DOHH2 (cell line): ENCODE data around the gene ELK4.

ENCODE experiments used
- H3F3A ChIP-seq: fragments of 200-600 bp; sonication (generic), shearing (Covaris generic); 2 replicates; pipeline ENCODE4 v1.6.0; 2016; ENCODE audit warnings: antibody characterized with exemption, mild to moderate bottlenecking; ENCODE audit not compliant: control insufficient read depth, insufficient read depth
- H3K27ac ChIP-seq: fragments of 200-600 bp; sonication (generic); 2 replicates; pipeline ENCODE4 v1.5.1; 2014; ENCODE audit warnings: low read depth, mild to moderate bottlenecking, low read length, moderate library complexity
- H3K27me3 ChIP-seq: fragments of 200-600 bp; sonication (generic); 2 replicates; pipeline ENCODE4 v1.6.1; 2014; ENCODE audit warnings: mild to moderate bottlenecking, low read length, mixed read lengths; ENCODE audit not compliant: control insufficient read depth
- H3K36me3 ChIP-seq: fragments of 200-600 bp; sonication (generic); 2 replicates; pipeline ENCODE4 v1.6.1; 2014; ENCODE audit warnings: mild to moderate bottlenecking, low read length, moderate library complexity, mixed read lengths; ENCODE audit not compliant: control insufficient read depth
- H3K4me1 ChIP-seq: fragments of 200-600 bp; sonication (generic); 2 replicates; pipeline ENCODE4 v1.6.1; 2014; ENCODE audit warnings: mild to moderate bottlenecking, low read length, mixed read lengths; ENCODE audit not compliant: control insufficient read depth
- H3K4me2 ChIP-seq: fragments of 200-600 bp; sonication (generic); 2 replicates; pipeline ENCODE4 v1.6.0; 2014; ENCODE audit warnings: mild to moderate bottlenecking, low read length, moderate library complexity
- H3K4me3 ChIP-seq: fragments of 200-600 bp; sonication (generic); 2 replicates; pipeline ENCODE4 v1.5.1; 2014; ENCODE audit warnings: mild to moderate bottlenecking, low read length, mixed read lengths
- H3K79me2 ChIP-seq: fragments of 200-600 bp; sonication (generic); 2 replicates; pipeline ENCODE4 v1.6.1; 2014; ENCODE audit warnings: mild to moderate bottlenecking, low read length, mixed read lengths; ENCODE audit not compliant: control insufficient read depth
- H3K9me2 ChIP-seq: fragments of 200-600 bp; sonication (generic); replicated peaks from 2 replicates; pipeline ENCODE4 v1.6.1; 2014; ENCODE audit warnings: mild to moderate bottlenecking, low read length, mixed read lengths; ENCODE audit not compliant: control insufficient read depth
- H3K9me3 ChIP-seq: fragments of 200-600 bp; sonication (generic); 2 replicates; pipeline ENCODE4 v1.6.1; 2014; ENCODE audit warnings: antibody characterized with exemption, low read length, mixed read lengths; ENCODE audit not compliant: control insufficient read depth, insufficient read depth
- H4K20me1 ChIP-seq: fragments of 200-600 bp; sonication (generic); 2 replicates; pipeline ENCODE4 v1.6.0; 2014; ENCODE audit warnings: low read depth, mild to moderate bottlenecking, antibody characterized with exemption, low read length, moderate library complexity; ENCODE audit not compliant: control insufficient read depth, insufficient read depth
- CTCF ChIP-seq: fragments of 200-600 bp; sonication (generic); IDR thresholded peaks from one replicate; pipeline ENCODE4 v1.5.1; 2014; ENCODE audit warnings: antibody characterized with exemption, mild to moderate bottlenecking, low read depth, low read length; ENCODE audit not compliant: poor library complexity, severe bottlenecking
- EZH2phosphoT487 ChIP-seq: fragments of 200-600 bp; sonication (generic); IDR thresholded peaks from 2 replicates; pipeline ENCODE4 v1.6.1; 2017; ENCODE audit warnings: borderline replicate concordance, mild to moderate bottlenecking, antibody characterized with exemption, low read length, moderate library complexity, mixed read lengths

Gene ELK4

GRCh38 chr1:205612104-205612503 lies 19.7 kb downstream of the ELK4 start:
- H3K36me3 ChIP-seq: peaks cover 91% of the 10 kb centered on the region
- H3K79me2 ChIP-seq: peaks cover 92% of the 10 kb centered on the region
- no peak overlapping the region for H3K4me3 ChIP-seq
- no peaks in the 10 kb centered on the region for H3K9me2 ChIP-seq
- H3K4me1 ChIP-seq: peaks cover 49% of the 10 kb centered on the region
- no peak overlapping the region for H3K4me2 ChIP-seq
- H3K27ac ChIP-seq: no peak overlapping the region
- H3K27me3 ChIP-seq: no peaks in the 10 kb centered on the region
- H4K20me1 ChIP-seq: no peaks in the 10 kb centered on the region; the same call in 1 of the 2 replicates
- TF ChIP-seq EZH2phosphoT487: no peak
- TF ChIP-seq CTCF: no peak
- peaks cover 10% of the 10 kb centered on the region for H3F3A ChIP-seq
- no peaks in the 10 kb centered on the region for H3K9me3 ChIP-seq

GRCh38 chr1:205610901-205611466 lies 20.8 kb downstream of the ELK4 start:
- no peak overlapping the region for H3K4me3 ChIP-seq

GRCh38 chr1:205610036-205610435 lies 21.8 kb downstream of the ELK4 start:
- Histone ChIP-seq H3K4me2 (no peak overlapping the region), H3K4me1 (peaks cover 61% of the 10 kb centered on the region), H4K20me1 (no peaks in the 10 kb centered on the region; the same call in 1 of the 2 replicates), H3K9me2 (no peaks in the 10 kb centered on the region), H3K27me3 (no peaks in the 10 kb centered on the region), H3K4me3 (no peak overlapping the region), H3K36me3 (peaks cover 88% of the 10 kb centered on the region), H3K27ac (no peak overlapping the region), H3K79me2 (peaks cover 77% of the 10 kb centered on the region), H3F3A (peaks cover 4% of the 10 kb centered on the region), H3K9me3 (no peaks in the 10 kb centered on the region)
- TF ChIP-seq CTCF (no peak), EZH2phosphoT487 (no peak)

More at GRCh38 chr1:205610901-205611466, 20.8 kb downstream of the ELK4 start:
- Histone ChIP-seq H3K27me3 (no peaks in the 10 kb centered on the region), H3K79me2 (peaks cover 85% of the 10 kb centered on the region), H3F3A (peaks cover 10% of the 10 kb centered on the region), H3K4me1 (peaks cover 58% of the 10 kb centered on the region), H3K9me2 (no peaks in the 10 kb centered on the region), H3K27ac (no peak overlapping the region), H4K20me1 (no peaks in the 10 kb centered on the region; the same call in 1 of the 2 replicates), H3K36me3 (peaks cover 89% of the 10 kb centered on the region), H3K9me3 (no peaks in the 10 kb centered on the region), H3K4me2 (no peak overlapping the region)
- TF ChIP-seq CTCF: no peak
- no peak for TF ChIP-seq EZH2phosphoT487
